Liver (tissue), 9 donors: ENCODE data around the gene CLIP1. TPM values are rescaled to one million over a fixed set of nuclear protein-coding genes. Genes with fewer than 3 reads are reported as not detected.

ENCODE experiments used
- DNase-seq: peaks from one replicate; pipeline ENCODE4 v3.0.0-alpha.2; 2017; ENCODE audit warnings: low spot score
- H3K27ac ChIP-seq, 2 donors: one replicate each; pipeline ENCODE4 v1.7.0; 2013; ENCODE audit warnings: inconsistent platforms in 2 of 2, low read length in 2 of 2, control low read depth in 1 of 2, low read depth in 1 of 2, mild to moderate bottlenecking in 1 of 2
- H3K27me3 ChIP-seq, 4 donors: one replicate each; pipeline versions ENCODE4 v1.6.1 to v1.7.0; 2013; ENCODE audit warnings: low read length in 3 of 4, inconsistent platforms in 1 of 4, mild to moderate bottlenecking in 1 of 4, moderate library complexity in 1 of 4; ENCODE audit not compliant: control insufficient read depth in 4 of 4, insufficient read depth in 4 of 4
- H3K36me3 ChIP-seq, 4 donors: one replicate each; pipeline versions ENCODE4 v1.6.1 to v1.7.0; 2013; ENCODE audit warnings: low read length in 3 of 4, mild to moderate bottlenecking in 3 of 4, low read depth in 1 of 4, moderate library complexity in 1 of 4; ENCODE audit not compliant: control insufficient read depth in 4 of 4, insufficient read depth in 3 of 4
- H3K4me1 ChIP-seq, 4 donors: one replicate each; pipeline versions ENCODE4 v1.6.1 to v1.7.0; 2013; ENCODE audit warnings: low read length in 3 of 4, mild to moderate bottlenecking in 3 of 4, moderate library complexity in 1 of 4; ENCODE audit not compliant: control insufficient read depth in 4 of 4, insufficient read depth in 4 of 4
- H3K4me3 ChIP-seq, 3 donors: one replicate each; pipeline versions ENCODE4 v1.6.1 to v1.7.0; 2013; ENCODE audit warnings: low read length in 3 of 3, control low read depth in 1 of 3, low read depth in 1 of 3, mild to moderate bottlenecking in 1 of 3
- H3K9ac ChIP-seq, 2 donors: one replicate each; pipeline ENCODE4 v1.7.0; 2013; ENCODE audit warnings: low read length in 2 of 2, mild to moderate bottlenecking in 2 of 2, moderate library complexity in 2 of 2, control low read depth in 1 of 2, low read depth in 1 of 2
- H3K9me3 ChIP-seq, 4 donors: one replicate each; pipeline versions ENCODE4 v1.6.1 to v1.7.0; 2013; ENCODE audit warnings: low read length in 3 of 4; ENCODE audit not compliant: control insufficient read depth in 4 of 4
- EGR1 ChIP-seq, 2 donors: IDR thresholded peaks; 2 replicates each; pipeline ENCODE4 v1.6.1; 2016 to 2018; ENCODE audit warnings: antibody characterized with exemption in 2 of 2, low read depth in 2 of 2
- FOXA2 ChIP-seq: IDR thresholded peaks from 2 replicates; pipeline ENCODE4 v1.6.1; 2016; ENCODE audit warnings: antibody characterized with exemption
- HNF4A ChIP-seq, 2 donors: conservative IDR thresholded peaks; 2 replicates each; pipeline ENCODE4 v1.6.1; 2016; ENCODE audit warnings: antibody characterized with exemption in 2 of 2, mild to moderate bottlenecking in 2 of 2
- HNF4G ChIP-seq: IDR thresholded peaks from 2 replicates; pipeline ENCODE4 v1.6.1; 2016; ENCODE audit warnings: antibody characterized with exemption
- JUND ChIP-seq, 2 donors: IDR thresholded peaks; 2 replicates each; pipeline ENCODE4 v1.6.1; 2016; ENCODE audit warnings: antibody characterized with exemption in 2 of 2
- NR2F2 ChIP-seq: IDR thresholded peaks from 2 replicates; pipeline ENCODE4 v1.6.1; 2016; ENCODE audit warnings: antibody characterized with exemption
- RAD21 ChIP-seq, 2 donors: IDR thresholded peaks; 2 replicates each; pipeline ENCODE4 v1.6.1; 2016; ENCODE audit warnings: antibody characterized with exemption in 2 of 2, mild to moderate bottlenecking in 2 of 2
- RXRA ChIP-seq, 2 donors: IDR thresholded peaks; 2 replicates each; pipeline ENCODE4 v1.6.1; 2017 to 2018; ENCODE audit warnings: antibody characterized with exemption in 2 of 2, mild to moderate bottlenecking in 1 of 2
- TAF1 ChIP-seq: conservative IDR thresholded peaks from 2 replicates; pipeline ENCODE4 v1.6.1; 2016; ENCODE audit warnings: antibody characterized with exemption, mild to moderate bottlenecking
- YY1 ChIP-seq: IDR thresholded peaks from 2 replicates; pipeline ENCODE4 v1.6.1; 2016; ENCODE audit warnings: antibody characterized with exemption, mild to moderate bottlenecking
- WGBS: extraction: QIAGEN DNeasy Blood & Tissue Kit; methylation state at CpG from one replicate; pipeline ENCODE4 v1.1.7; 2013; 5-methylcytosine and 5-hydroxymethylcytosine counted together
- polyA plus RNA-seq, 2 donors: library from polyadenylated mRNA; stranded (reverse) in 1 of 2; unstranded in 1 of 2; fragments of 200-250 nt in 1 of 2; fragments of >200 nt in 1 of 2; fragmentation: Nextera tagmentation in 1 of 2; extraction: Ambion mirVana in 1 of 2; gene quantifications; one replicate each; pipeline versions ENCODE4 v1.2.1 to v1.2.3, GENCODE V29; 2013 to 2015
- total RNA-seq, 2 donors: library from RNA; depleted of rRNA; stranded (reverse); fragments of >200 nt; gene quantifications; one replicate each; pipeline ENCODE4 v1.2.3, GENCODE V29; 2014
- TF ChIP-seq, protein P1 (sequence below): IDR thresholded peaks from 2 replicates; pipeline ENCODE4 v1.6.1; 2016; ENCODE audit warnings: antibody characterized with exemption, mild to moderate bottlenecking
- TF ChIP-seq, protein P2 (sequence below): IDR thresholded peaks from 2 replicates; pipeline ENCODE4 v1.6.1; 2016; ENCODE audit warnings: antibody characterized with exemption
- TF ChIP-seq, protein P3 (sequence below): IDR thresholded peaks from 2 replicates; pipeline ENCODE4 v1.6.1; 2016; ENCODE audit warnings: antibody characterized with exemption
- donor health status: healthy.
- donor health status: healthy.
- donor health status: healthy.
- donor health status: healthy.
- donor health status: healthy.

CLIP1 gene
- total and polyA plus RNA-seq, 4 donors = 13.0 to 41.9 (median 26.0) TPM

DNA sequence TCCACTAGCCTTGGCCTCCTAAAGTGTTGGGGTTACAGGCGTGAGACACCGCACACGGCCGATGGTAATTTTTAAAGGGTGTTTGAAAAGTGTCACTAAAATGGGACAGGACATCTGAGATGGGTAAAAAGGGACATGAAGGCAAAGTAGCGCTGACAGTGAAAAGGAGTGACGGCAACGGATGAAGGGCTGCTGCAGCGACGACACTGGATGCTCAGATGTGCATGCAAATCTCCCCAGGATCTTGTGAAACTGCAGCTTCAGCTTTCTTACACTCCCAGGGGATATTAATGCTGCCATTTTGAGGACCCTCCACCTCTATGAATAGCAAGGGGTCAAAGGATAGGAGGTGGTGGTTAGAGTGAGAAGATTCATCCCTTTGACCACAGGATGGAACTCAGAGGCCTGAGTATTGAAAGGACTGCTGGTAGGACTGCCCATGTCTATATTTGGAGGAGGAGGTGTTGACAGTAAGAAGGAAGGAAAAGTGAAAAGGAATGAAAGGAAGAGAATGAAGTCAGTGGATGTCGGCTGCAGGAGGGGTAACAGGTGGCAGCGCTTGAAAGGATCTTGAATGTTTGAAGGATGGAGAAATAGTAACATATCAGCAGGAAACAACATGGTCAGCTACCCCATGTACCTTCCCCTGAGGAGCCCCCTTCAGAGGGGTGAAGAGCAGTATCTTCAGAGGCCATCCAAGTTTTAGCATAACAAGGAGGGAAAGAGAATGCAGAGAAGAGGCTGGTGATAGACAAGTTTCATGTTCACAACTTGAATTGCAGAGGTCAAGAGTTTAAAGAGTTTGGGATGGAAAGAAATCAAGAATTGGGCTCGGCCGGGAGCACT, 37.1 kb downstream of the CLIP1 start:
- no peak overlapping the region for H3K9ac ChIP-seq
- no peaks in the 10 kb centered on the region for H3K9me3 ChIP-seq
- no peak for TF ChIP-seq NR2F2
- TF ChIP-seq TAF1 = no peak
- no peak for TF ChIP-seq YY1
- no peak for TF ChIP-seq HNF4G
- no peak for TF ChIP-seq EGR1 (IDR thresholded peaks at IDR 0.05; ENCODE audit: low read depth in 2 of 2)
- TF ChIP-seq RXRA (IDR thresholded peaks at IDR 0.05) = no peak
- TF ChIP-seq RAD21 (IDR thresholded peaks at IDR 0.05) = no peak
- no peaks in the 10 kb centered on the region for H3K27me3 ChIP-seq
- H3K4me1 ChIP-seq = no peaks in the 10 kb centered on the region
- no peak for DNase-seq
- H3K27ac ChIP-seq = no peak overlapping the region
- 93% methylated on average over 13 of the region's 13 CpGs for WGBS
- H3K4me3 ChIP-seq = no peak overlapping the region
- H3K36me3 ChIP-seq = peaks cover 0 to 3% (median 2%) of the 10 kb centered on the region in 4 donors

DNA sequence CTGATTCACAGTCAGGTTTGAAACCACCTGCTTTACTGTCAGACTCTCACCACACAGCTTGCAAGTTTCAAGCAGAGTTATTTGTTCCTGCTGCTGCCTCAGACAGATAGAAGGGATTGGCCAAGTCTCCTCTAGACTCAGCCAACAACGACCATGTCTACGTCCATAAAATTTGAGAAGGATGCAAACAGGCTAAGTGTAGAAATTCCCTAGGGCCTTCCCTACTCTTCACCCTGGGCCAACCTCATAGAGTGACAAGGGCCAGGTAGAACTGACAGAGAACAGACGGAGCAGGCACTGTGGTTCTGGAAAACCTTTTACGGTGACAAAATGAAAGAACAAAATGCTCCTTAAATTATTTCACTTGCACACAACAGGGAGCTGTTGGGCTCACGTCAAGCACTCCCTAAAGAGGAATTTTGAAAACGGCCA, 39.5 kb downstream of the CLIP1 start:
- no peak overlapping the region for H3K9ac ChIP-seq
- DNase-seq = no peak
- H3K27me3 ChIP-seq = no peaks in the 10 kb centered on the region
- no peak for TF ChIP-seq EGR1 (IDR thresholded peaks at IDR 0.05; ENCODE audit: low read depth in 2 of 2)
- no peak for TF ChIP-seq TAF1
- TF ChIP-seq, protein P1, sequence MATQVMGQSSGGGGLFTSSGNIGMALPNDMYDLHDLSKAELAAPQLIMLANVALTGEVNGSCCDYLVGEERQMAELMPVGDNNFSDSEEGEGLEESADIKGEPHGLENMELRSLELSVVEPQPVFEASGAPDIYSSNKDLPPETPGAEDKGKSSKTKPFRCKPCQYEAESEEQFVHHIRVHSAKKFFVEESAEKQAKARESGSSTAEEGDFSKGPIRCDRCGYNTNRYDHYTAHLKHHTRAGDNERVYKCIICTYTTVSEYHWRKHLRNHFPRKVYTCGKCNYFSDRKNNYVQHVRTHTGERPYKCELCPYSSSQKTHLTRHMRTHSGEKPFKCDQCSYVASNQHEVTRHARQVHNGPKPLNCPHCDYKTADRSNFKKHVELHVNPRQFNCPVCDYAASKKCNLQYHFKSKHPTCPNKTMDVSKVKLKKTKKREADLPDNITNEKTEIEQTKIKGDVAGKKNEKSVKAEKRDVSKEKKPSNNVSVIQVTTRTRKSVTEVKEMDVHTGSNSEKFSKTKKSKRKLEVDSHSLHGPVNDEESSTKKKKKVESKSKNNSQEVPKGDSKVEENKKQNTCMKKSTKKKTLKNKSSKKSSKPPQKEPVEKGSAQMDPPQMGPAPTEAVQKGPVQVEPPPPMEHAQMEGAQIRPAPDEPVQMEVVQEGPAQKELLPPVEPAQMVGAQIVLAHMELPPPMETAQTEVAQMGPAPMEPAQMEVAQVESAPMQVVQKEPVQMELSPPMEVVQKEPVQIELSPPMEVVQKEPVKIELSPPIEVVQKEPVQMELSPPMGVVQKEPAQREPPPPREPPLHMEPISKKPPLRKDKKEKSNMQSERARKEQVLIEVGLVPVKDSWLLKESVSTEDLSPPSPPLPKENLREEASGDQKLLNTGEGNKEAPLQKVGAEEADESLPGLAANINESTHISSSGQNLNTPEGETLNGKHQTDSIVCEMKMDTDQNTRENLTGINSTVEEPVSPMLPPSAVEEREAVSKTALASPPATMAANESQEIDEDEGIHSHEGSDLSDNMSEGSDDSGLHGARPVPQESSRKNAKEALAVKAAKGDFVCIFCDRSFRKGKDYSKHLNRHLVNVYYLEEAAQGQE = no peak
- TF ChIP-seq, protein P2, sequence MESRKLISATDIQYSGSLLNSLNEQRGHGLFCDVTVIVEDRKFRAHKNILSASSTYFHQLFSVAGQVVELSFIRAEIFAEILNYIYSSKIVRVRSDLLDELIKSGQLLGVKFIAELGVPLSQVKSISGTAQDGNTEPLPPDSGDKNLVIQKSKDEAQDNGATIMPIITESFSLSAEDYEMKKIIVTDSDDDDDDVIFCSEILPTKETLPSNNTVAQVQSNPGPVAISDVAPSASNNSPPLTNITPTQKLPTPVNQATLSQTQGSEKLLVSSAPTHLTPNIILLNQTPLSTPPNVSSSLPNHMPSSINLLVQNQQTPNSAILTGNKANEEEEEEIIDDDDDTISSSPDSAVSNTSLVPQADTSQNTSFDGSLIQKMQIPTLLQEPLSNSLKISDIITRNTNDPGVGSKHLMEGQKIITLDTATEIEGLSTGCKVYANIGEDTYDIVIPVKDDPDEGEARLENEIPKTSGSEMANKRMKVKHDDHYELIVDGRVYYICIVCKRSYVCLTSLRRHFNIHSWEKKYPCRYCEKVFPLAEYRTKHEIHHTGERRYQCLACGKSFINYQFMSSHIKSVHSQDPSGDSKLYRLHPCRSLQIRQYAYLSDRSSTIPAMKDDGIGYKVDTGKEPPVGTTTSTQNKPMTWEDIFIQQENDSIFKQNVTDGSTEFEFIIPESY = no peak
- TF ChIP-seq HNF4G = no peak
- TF ChIP-seq JUND (IDR thresholded peaks at IDR 0.05) = no peak
- no peak for TF ChIP-seq FOXA2
- H3K36me3 ChIP-seq = peaks cover 2 to 9% (median 3%) of the 10 kb centered on the region in 4 donors
- H3K4me3 ChIP-seq = no peak overlapping the region
- H3K4me1 ChIP-seq = no peaks in the 10 kb centered on the region
- H3K27ac ChIP-seq = no peak overlapping the region
- H3K9me3 ChIP-seq = no peaks in the 10 kb centered on the region
- WGBS = 94% methylated on average over 6 of the region's 6 CpGs

DNA sequence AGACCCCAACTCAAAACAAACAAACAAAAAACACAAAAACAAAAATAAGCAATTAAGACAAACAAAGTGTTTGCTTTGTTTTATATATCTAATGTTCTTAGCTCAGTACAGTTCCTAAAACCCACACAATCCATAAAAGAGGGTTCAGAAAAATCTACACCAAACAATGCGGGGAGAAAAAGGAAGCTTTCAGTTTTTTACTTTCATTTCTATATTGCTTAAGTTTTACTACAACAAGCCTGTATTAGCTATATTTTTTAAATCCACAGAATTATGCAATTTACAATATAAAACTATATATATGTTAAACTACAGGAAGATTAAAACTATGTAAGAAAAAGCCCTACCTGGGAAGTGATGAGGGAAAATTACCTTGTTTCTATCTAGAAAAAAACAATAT, 41.4 kb downstream of the CLIP1 start:
- H3K4me1 ChIP-seq = no peaks in the 10 kb centered on the region
- no peak overlapping the region for H3K4me3 ChIP-seq
- H3K27me3 ChIP-seq = no peaks in the 10 kb centered on the region
- H3K27ac ChIP-seq = no peak overlapping the region
- TF ChIP-seq NR2F2 (no peak), HNF4G (no peak), FOXA2 (no peak), EGR1 (IDR thresholded peaks at IDR 0.05; ENCODE audit: low read depth in 2 of 2) (no peak), HNF4A (conservative IDR thresholded peaks at IDR 0.05) (no peak)
- TF ChIP-seq, protein P1 = no peak
- TF ChIP-seq, protein P3, sequence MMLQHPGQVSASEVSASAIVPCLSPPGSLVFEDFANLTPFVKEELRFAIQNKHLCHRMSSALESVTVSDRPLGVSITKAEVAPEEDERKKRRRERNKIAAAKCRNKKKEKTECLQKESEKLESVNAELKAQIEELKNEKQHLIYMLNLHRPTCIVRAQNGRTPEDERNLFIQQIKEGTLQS = no peak
- TF ChIP-seq, protein P2 = no peak
- no peak for DNase-seq
- peaks cover 10 to 23% (median 10%) of the 10 kb centered on the region in 4 donors for H3K36me3 ChIP-seq
- no peaks in the 10 kb centered on the region for H3K9me3 ChIP-seq
- WGBS = 86% methylated on average over 1 of the region's 1 CpG
- H3K9ac ChIP-seq = no peak overlapping the region
